B cell (primary cell): ENCODE measurements around the gene PHACTR3.

Experiments
- EZH2 ChIP-seq: IDR thresholded peaks from 2 replicates; pipeline ENCODE4 v1.6.1; 2012; ENCODE audit warnings: borderline replicate concordance, low read depth, mild to moderate bottlenecking, moderate library complexity, low read length; ENCODE audit not compliant: insufficient read depth, poor library complexity, severe bottlenecking
- TF ChIP-seq, protein P1 (sequence below): fragments of 200-600 bp; IDR thresholded peaks from one replicate; pipeline ENCODE4 v1.8.0; 2022; ENCODE audit warnings: antibody characterized with exemption, mild to moderate bottlenecking

GRCh38 chr20:59583428-59584277 lies 20.7 kb upstream of the PHACTR3 start:
- TF ChIP-seq, protein P1, sequence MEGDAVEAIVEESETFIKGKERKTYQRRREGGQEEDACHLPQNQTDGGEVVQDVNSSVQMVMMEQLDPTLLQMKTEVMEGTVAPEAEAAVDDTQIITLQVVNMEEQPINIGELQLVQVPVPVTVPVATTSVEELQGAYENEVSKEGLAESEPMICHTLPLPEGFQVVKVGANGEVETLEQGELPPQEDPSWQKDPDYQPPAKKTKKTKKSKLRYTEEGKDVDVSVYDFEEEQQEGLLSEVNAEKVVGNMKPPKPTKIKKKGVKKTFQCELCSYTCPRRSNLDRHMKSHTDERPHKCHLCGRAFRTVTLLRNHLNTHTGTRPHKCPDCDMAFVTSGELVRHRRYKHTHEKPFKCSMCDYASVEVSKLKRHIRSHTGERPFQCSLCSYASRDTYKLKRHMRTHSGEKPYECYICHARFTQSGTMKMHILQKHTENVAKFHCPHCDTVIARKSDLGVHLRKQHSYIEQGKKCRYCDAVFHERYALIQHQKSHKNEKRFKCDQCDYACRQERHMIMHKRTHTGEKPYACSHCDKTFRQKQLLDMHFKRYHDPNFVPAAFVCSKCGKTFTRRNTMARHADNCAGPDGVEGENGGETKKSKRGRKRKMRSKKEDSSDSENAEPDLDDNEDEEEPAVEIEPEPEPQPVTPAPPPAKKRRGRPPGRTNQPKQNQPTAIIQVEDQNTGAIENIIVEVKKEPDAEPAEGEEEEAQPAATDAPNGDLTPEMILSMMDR = no peak
- TF ChIP-seq EZH2 = no peak
